Transverse colon (tissue), 4 donors: Measurements from ENCODE around the gene NCS1.
A peak's percentile ranks its signal among the peaks of the same experiment; 100 is the strongest.

Experiments used
- CTCF ChIP-seq, 5 experiments: fragments of 200-600 bp in 3 of 5; fragments of 450-650 bp in 2 of 5; sonication (generic) in 3 of 5; IDR thresholded peaks; 1 replicate in 2 of 5; 2 replicates in 3 of 5; pipeline ENCODE4 v1.5.1; 2016 to 2017; ENCODE audit warnings: antibody characterized with exemption in 5 of 5, inconsistent platforms in 3 of 5, mild to moderate bottlenecking in 2 of 5, moderate library complexity in 1 of 5
- EP300 ChIP-seq: sonication (generic); formaldehyde crosslinking; IDR thresholded peaks from one replicate; pipeline ENCODE4 v1.6.1; 2017; ENCODE audit warnings: antibody characterized with exemption, low read depth
- POLR2A ChIP-seq: fragments of 450-650 bp; IDR thresholded peaks from one replicate; pipeline ENCODE4 v1.6.1; 2016; ENCODE audit warnings: antibody characterized with exemption, mild to moderate bottlenecking, moderate library complexity
- POLR2AphosphoS5 ChIP-seq, 3 donors: sonication (generic); formaldehyde crosslinking; IDR thresholded peaks; one replicate each; pipeline ENCODE4 v1.6.1; 2016; ENCODE audit warnings: antibody characterized with exemption in 3 of 3

DNA sequence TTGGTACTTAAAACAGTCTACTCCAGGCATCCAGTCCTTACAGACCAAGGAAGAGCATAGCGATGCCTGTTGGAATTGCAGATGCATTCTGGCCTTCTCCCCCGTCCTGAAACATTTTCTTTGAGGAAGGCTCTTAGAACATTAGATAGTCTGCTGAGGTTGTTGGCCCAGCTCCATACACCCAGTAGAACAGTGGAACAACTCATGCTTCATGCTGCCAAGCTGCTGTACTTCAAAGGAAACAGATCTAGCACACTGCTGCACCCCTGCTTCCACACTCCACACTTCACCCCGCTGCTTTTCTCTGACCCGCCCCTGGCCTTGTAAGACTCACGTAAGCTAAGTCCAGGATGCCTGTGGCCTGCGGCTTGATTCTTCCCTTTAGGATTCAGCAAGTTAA, 33.4 kb upstream of the NCS1 start:
- TF ChIP-seq CTCF (IDR thresholded peaks at IDR 0.05): peak in 1 of 5 experiments; percentile 13
- no peak for TF ChIP-seq EP300
- no peak for TF ChIP-seq POLR2A
- peak; percentile 30 to 47 (median 41) for TF ChIP-seq POLR2AphosphoS5 (IDR thresholded peaks at IDR 0.05)
